ENCODE results near the gene MECR.

MECR gene, protein sequence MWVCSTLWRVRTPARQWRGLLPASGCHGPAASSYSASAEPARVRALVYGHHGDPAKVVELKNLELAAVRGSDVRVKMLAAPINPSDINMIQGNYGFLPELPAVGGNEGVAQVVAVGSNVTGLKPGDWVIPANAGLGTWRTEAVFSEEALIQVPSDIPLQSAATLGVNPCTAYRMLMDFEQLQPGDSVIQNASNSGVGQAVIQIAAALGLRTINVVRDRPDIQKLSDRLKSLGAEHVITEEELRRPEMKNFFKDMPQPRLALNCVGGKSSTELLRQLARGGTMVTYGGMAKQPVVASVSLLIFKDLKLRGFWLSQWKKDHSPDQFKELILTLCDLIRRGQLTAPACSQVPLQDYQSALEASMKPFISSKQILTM

DNA sequence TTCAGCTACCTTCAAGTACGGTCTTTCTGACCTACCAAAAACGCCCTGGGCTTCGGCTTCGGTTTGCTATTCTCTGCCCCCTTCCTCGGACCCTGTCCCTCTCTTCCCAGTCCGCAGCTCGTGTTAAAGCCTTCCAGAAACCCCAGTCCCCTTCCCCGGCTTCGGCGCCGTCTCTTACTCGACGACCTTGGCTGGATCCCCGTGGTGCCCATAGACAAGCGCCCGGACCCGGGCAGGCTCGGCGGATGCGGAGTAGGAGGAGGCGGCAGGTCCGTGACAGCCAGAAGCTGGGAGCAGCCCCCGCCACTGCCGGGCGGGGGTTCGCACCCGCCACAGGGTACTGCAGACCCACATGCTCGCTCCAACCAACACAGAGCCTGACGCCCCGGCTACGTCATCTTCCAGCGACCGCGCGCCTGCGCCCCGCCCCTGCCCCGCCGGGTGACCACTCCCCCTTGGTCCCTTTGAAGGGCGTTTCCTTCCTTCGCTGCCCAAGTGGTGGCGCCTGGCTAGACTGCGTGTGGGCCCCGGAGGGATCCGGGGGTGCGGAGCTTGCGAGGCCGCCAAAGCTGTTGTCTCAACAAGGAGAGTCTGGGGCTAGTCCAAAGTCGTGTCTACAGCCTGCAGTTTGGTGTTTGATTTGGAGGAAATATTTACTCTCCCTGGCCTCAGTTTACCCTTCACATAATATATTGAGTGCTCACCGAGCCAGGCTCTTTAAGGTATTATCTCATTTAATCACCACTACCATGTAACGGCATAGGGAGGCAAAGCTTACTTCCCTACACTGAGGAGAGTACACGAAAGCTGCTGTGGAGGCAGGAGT lies at the start of gene MECR:
Gene MECR, minus strand, starts transcription at position 382 of the 826 bp plus-strand sequence. Its CDS starts 28 bp downstream, at position 354.
- peak within 1 kb of the TSS; percentile 97 for H3K4me3 ChIP-seq (ENCODE audit: low read depth, low read length)
- DNase-seq (ENCODE audit: low read depth): peak; percentile 63
- TF ChIP-seq, protein P1, sequence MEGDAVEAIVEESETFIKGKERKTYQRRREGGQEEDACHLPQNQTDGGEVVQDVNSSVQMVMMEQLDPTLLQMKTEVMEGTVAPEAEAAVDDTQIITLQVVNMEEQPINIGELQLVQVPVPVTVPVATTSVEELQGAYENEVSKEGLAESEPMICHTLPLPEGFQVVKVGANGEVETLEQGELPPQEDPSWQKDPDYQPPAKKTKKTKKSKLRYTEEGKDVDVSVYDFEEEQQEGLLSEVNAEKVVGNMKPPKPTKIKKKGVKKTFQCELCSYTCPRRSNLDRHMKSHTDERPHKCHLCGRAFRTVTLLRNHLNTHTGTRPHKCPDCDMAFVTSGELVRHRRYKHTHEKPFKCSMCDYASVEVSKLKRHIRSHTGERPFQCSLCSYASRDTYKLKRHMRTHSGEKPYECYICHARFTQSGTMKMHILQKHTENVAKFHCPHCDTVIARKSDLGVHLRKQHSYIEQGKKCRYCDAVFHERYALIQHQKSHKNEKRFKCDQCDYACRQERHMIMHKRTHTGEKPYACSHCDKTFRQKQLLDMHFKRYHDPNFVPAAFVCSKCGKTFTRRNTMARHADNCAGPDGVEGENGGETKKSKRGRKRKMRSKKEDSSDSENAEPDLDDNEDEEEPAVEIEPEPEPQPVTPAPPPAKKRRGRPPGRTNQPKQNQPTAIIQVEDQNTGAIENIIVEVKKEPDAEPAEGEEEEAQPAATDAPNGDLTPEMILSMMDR (IDR thresholded peaks at IDR 0.05; ENCODE audit: control insufficient read depth, extremely low read depth, insufficient read depth): peak; percentile 42

DNA sequence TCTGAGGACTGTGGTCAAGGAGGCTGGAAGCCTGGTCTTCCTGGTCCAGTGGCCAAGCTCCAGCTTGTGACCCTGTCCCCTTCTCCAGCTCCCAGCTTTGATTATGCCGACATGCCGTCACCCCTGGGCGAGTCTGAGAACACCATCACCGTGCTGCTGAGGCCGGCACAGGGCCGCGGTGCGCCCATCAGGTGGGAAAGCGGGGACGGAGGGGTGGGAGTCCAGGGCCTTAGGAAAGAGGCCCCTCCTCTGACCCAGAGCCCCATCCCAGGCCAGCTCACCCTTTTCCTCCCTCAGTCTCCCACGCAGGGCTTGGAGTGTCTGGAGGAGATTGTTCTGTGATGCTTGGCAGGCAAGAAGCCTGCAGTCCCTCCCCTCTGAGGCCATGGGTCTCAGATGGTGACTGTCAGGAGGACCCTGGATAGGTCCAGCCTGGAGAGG lies 49.2 kb upstream of the MECR start:
- TF ChIP-seq, protein P1 (IDR thresholded peaks at IDR 0.05; ENCODE audit: control insufficient read depth, extremely low read depth, insufficient read depth): no peak
- DNase-seq (ENCODE audit: low read depth): no peak

DNA sequence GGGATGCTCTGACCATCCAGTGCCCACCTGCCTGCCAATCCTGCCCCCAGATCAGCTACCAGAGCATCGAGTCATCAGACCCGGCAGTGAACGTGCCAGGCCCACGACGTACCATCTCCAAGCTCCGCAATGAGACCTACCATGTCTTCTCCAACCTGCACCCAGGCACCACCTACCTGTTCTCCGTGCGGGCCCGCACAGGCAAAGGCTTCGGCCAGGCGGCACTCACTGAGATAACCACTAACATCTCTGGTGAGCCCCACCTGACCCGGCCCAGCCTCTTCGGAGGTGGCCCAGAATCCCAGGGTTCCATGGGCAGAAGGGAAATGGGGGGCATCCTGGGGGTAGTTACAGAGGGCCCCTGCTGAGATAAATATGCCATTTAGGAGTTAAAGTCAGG lies 48.7 kb upstream of the MECR start:
- H3K4me3 ChIP-seq (ENCODE audit: low read depth, low read length): no peak overlapping the region
- no peak for DNase-seq (ENCODE audit: low read depth)
- TF ChIP-seq, protein P1 (IDR thresholded peaks at IDR 0.05; ENCODE audit: control insufficient read depth, extremely low read depth, insufficient read depth): no peak

More for the DNA sequence above, 49.2 kb upstream of the MECR start:
- no peak overlapping the region for H3K4me3 ChIP-seq (ENCODE audit: low read depth, low read length)

DNA sequence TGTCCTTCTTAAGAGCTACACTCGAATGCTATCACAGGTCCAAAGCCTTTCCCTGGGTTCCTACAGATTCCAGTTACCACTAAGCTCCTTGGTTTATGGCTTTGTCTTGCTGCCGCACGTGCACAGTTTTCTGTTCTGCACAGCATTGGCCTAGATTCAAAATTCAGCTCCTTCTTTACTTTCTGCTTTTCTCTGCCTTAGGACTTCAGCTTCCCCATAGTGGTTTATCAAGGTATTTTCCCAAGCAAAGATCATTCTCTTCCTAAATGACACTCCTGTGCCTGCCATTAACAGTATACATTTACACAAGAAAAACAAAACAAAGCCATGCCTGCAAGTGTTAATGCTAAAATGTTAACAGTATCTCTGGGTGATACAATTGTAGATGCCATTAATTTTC lies 47.4 kb upstream of the MECR start:
- TF ChIP-seq, protein P1 (IDR thresholded peaks at IDR 0.05; ENCODE audit: control insufficient read depth, extremely low read depth, insufficient read depth): no peak
- no peak overlapping the region for H3K4me3 ChIP-seq (ENCODE audit: low read depth, low read length)
- no peak for DNase-seq (ENCODE audit: low read depth)

DNA sequence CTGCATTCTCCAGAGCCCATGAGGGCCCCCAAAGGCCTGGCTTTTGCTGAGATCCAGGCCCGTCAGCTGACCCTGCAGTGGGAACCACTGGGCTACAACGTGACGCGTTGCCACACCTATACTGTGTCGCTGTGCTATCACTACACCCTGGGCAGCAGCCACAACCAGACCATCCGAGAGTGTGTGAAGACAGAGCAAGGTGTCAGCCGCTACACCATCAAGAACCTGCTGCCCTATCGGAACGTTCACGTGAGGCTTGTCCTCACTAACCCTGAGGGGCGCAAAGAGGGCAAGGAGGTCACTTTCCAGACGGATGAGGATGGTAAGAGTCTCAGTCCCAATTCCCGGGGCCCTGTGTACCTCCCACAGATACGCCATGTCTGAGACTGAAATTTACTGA lies 44.7 kb upstream of the MECR start:
- DNase-seq (ENCODE audit: low read depth): no peak
- TF ChIP-seq, protein P1 (IDR thresholded peaks at IDR 0.05; ENCODE audit: control insufficient read depth, extremely low read depth, insufficient read depth): no peak
- H3K4me3 ChIP-seq (ENCODE audit: low read depth, low read length): no peak overlapping the region

DNA sequence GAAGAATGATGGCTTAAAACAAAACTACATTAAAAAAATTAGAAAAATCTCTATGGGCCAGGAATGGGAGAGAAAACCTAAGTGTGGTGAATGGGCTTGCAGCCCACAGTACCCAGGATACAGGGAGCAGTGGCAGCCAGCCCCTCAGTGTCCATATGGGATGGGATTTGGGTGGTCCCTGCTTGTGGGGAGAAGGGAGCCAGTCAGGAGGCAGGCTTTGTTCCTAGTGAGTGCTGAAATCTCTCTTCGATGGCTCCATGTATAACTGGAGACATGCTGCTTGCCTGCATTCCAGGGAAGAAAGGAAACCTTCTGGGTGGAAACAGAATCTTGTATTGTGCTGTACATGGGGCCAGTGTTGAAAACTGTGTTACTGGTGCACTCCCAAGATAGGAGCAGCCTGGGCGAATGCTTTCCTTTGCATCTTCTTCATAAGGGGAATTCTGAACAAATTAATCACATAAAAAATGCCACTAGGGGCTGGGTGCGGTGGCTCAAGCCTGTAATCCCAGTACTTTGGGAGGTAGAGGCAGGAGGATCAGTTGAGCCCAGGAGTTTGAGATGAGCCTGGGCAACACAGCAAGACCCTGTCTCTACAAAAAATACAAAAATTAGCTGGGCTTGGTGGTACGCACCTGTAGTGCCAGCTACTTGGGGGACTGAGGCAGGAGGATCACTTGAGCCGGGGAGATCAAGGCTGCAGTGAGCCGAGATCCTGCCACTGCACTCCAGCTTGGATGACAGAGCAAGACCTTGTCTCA lies 41.6 kb upstream of the MECR start:
- TF ChIP-seq, protein P1 (IDR thresholded peaks at IDR 0.05; ENCODE audit: control insufficient read depth, extremely low read depth, insufficient read depth): no peak
- no peak overlapping the region for H3K4me3 ChIP-seq (ENCODE audit: low read depth, low read length)
- DNase-seq (ENCODE audit: low read depth): no peak

Data from LNCaP clone FGC (cell line).